NCI-H748 (cell line): ENCODE results near the gene CLDN4.
"Not testable (repeated sequence)": the region's sequence is repeated elsewhere in the genome, so short reads cannot be mapped to it uniquely, and the experiment has no call there.

ENCODE experiments used
- DNase-seq: peaks from one replicate; lab custom pipeline; 2025; ENCODE audit not compliant: unreplicated experiment; lab: John Stamatoyannopoulos, UW

CLDN4 gene

GRCh38 chr7:73830681-73831583 lies at the start of gene CLDN4:
TSS of gene CLDN4 (plus strand) at chr7:73830996. CDS start at chr7:73831202, 206 bp downstream.
- peak; percentile 80 for DNase-seq

- DNase-seq = no peak
Observed at GRCh38 chr7:73786588-73786987, 44.2 kb upstream of the CLDN4 start.

- not testable (repeated sequence) for DNase-seq
Observed at GRCh38 chr7:73787786-73788048, 43.1 kb upstream of the CLDN4 start.

- no peak for DNase-seq
Observed at GRCh38 chr7:73789051-73789450, 41.7 kb upstream of the CLDN4 start.

GRCh38 chr7:73791170-73791690 lies 39.6 kb upstream of the CLDN4 start:
- not testable (repeated sequence) for DNase-seq

GRCh38 chr7:73795188-73795587 lies 35.6 kb upstream of the CLDN4 start:
- not testable (repeated sequence) for DNase-seq

GRCh38 chr7:73796656-73797055 lies 34.1 kb upstream of the CLDN4 start:
- DNase-seq = not testable (repeated sequence)

- not testable (repeated sequence) for DNase-seq
Observed at GRCh38 chr7:73797176-73797575, 33.6 kb upstream of the CLDN4 start.

- DNase-seq = no peak
Observed at GRCh38 chr7:73799282-73800141, 31.3 kb upstream of the CLDN4 start.

GRCh38 chr7:73801577-73801976 lies 29.2 kb upstream of the CLDN4 start:
- no peak for DNase-seq

GRCh38 chr7:73802459-73802858 lies 28.3 kb upstream of the CLDN4 start:
- no peak for DNase-seq

GRCh38 chr7:73809467-73809951 lies 21.3 kb upstream of the CLDN4 start:
- DNase-seq = no peak

GRCh38 chr7:73810998-73811360 lies 19.8 kb upstream of the CLDN4 start:
- DNase-seq = no peak

- peak; percentile 80 for DNase-seq
Observed at GRCh38 chr7:73811760-73812168, 19.0 kb upstream of the CLDN4 start.

- no peak for DNase-seq
Observed at GRCh38 chr7:73812996-73813395, 17.8 kb upstream of the CLDN4 start.

GRCh38 chr7:73815436-73815835 lies 15.4 kb upstream of the CLDN4 start:
- DNase-seq = no peak

GRCh38 chr7:73817121-73817520 lies 13.7 kb upstream of the CLDN4 start:
- no peak for DNase-seq

- no peak for DNase-seq
Observed at GRCh38 chr7:73820013-73820412, 10.8 kb upstream of the CLDN4 start.

- DNase-seq = not testable (repeated sequence)
Observed at GRCh38 chr7:73821597-73822285, 9.1 kb upstream of the CLDN4 start.

- DNase-seq = peak; percentile 36
Observed at GRCh38 chr7:73822319-73823173, 8.2 kb upstream of the CLDN4 start.
